Upper lobe of left lung (tissue), 4 donors: Measurements from ENCODE around the gene SMIM38.

Experiments
- POLR2A ChIP-seq, 4 donors: fragments of 450-650 bp; IDR thresholded peaks; one replicate each; pipeline ENCODE4 v1.5.1; 2016 to 2017; ENCODE audit warnings: antibody characterized with exemption in 4 of 4, mild to moderate bottlenecking in 2 of 4
- POLR2AphosphoS5 ChIP-seq, 2 donors: sonication (generic); formaldehyde crosslinking; IDR thresholded peaks; one replicate each; pipeline ENCODE4 v1.5.1; 2017; ENCODE audit warnings: antibody characterized with exemption in 2 of 2
- TF ChIP-seq, protein P1 (sequence below), 6 experiments: fragments of 450-650 bp in 4 of 6; fragments of 200-600 bp in 2 of 6; sonication (generic) in 2 of 6; IDR thresholded peaks; one replicate each; pipeline ENCODE4 v1.5.1; 2016 to 2019; ENCODE audit warnings: antibody characterized with exemption in 6 of 6

DNA sequence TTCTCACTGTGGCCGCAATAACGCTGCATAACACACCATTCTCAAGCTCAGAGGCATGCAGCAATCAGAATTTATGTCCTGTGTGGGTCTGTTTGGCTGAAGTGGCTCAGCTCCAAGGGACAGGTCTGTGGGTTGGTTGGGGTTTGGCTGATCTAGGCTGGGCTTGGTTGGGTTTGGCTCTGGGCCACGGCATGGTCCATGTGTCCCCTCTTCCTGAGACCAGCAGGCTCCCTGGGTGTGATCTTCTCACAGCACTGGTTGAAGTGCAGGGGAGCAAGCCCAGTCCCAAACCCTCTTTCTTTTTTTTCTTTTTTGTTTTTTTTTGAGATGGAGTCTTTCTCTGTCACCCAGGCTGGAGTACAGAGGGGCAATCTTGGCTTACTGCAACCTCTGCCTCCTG lies 25.0 kb downstream of the SMIM38 start:
- TF ChIP-seq, protein P1, sequence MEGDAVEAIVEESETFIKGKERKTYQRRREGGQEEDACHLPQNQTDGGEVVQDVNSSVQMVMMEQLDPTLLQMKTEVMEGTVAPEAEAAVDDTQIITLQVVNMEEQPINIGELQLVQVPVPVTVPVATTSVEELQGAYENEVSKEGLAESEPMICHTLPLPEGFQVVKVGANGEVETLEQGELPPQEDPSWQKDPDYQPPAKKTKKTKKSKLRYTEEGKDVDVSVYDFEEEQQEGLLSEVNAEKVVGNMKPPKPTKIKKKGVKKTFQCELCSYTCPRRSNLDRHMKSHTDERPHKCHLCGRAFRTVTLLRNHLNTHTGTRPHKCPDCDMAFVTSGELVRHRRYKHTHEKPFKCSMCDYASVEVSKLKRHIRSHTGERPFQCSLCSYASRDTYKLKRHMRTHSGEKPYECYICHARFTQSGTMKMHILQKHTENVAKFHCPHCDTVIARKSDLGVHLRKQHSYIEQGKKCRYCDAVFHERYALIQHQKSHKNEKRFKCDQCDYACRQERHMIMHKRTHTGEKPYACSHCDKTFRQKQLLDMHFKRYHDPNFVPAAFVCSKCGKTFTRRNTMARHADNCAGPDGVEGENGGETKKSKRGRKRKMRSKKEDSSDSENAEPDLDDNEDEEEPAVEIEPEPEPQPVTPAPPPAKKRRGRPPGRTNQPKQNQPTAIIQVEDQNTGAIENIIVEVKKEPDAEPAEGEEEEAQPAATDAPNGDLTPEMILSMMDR (IDR thresholded peaks at IDR 0.05), result no peak
- TF ChIP-seq POLR2A (IDR thresholded peaks at IDR 0.05) (no peak), POLR2AphosphoS5 (IDR thresholded peaks at IDR 0.05) (no peak)
